Measurements from ENCODE around the gene SPTA1.

Gene SPTA1

DNA sequence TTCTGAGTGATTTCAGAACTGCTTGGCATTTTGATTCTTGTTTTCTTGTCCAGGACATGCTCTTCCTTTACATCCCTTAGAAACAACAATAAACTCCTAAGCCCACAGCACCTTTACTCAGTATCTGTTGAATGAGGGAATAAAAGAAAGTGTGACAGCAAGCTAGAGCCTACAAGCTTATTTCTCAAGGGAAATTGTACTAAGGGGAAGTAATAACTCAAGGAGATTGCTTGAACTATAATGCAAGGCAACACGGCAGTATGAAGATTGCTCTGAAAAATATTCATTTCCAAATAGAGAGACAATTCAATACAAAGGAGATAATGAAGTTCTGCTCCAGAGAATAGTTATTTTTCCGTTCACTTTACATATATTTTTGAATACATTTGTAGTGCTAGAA is 122.7 kb downstream of the SPTA1 start:
- DNase-seq, result no peak

Data from RPMI8226 (cell line).